Measurements from ENCODE around the gene SLC23A3.

DNA sequence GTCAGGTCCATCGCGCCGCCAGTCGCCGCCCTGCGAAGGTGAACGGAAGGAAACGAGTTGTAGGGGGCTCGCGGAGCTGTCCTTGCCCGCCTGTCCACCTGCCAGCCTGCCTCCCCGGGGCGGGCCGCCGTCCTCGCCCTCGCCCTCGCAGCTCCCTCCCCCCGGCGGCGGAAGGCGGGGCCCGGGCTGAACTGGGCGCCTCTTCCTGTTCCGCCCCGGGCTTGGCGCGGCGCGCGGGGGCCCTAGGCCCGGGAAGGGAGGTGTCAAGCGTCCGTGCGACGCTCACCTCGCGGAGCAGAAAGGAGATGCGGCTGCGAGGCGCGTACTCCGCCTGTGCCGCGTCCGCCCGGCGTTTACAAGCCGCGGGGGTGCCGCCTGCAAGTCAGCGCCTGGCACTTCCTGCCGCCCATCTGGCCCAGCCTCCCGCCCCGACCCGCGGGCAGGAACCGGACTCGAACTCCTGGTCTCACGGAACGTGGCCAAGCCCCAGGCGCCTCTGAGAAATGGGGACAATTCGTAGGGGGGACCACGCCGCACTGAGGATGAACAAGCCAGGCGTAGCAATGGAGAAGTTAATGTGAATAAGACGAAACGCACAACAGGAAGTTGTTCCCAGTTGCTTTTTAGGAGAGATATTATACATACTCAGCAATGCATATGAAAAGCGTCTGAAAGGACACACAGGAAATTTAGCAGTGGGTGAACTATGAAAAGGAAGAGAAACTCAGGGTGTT lies 7.2 kb upstream of the SLC23A3 start, which contains the start of gene CNPPD1:
- TF ChIP-seq, protein P1, sequence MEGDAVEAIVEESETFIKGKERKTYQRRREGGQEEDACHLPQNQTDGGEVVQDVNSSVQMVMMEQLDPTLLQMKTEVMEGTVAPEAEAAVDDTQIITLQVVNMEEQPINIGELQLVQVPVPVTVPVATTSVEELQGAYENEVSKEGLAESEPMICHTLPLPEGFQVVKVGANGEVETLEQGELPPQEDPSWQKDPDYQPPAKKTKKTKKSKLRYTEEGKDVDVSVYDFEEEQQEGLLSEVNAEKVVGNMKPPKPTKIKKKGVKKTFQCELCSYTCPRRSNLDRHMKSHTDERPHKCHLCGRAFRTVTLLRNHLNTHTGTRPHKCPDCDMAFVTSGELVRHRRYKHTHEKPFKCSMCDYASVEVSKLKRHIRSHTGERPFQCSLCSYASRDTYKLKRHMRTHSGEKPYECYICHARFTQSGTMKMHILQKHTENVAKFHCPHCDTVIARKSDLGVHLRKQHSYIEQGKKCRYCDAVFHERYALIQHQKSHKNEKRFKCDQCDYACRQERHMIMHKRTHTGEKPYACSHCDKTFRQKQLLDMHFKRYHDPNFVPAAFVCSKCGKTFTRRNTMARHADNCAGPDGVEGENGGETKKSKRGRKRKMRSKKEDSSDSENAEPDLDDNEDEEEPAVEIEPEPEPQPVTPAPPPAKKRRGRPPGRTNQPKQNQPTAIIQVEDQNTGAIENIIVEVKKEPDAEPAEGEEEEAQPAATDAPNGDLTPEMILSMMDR (conservative IDR thresholded peaks at IDR 0.05 in 1 of 2, IDR thresholded peaks at IDR 0.05 in 1 of 2; ENCODE audit: extremely low read depth in 1 of 2, insufficient read depth in 1 of 2, low read depth in 1 of 2, low read length in 2 of 2), result no peak
- TF ChIP-seq EZH2 (IDR thresholded peaks at IDR 0.05; ENCODE audit: borderline replicate concordance, low read length), result no peak
